NCI-H82 treated with DMSO at 0.1 percent for 48 hours (cell line): ENCODE measurements around the gene NPB.

Experiments
- DNase-seq: peaks from one replicate; lab custom pipeline; 2025; ENCODE audit not compliant: unreplicated experiment; lab: John Stamatoyannopoulos, UW

Gene NPB

DNA sequence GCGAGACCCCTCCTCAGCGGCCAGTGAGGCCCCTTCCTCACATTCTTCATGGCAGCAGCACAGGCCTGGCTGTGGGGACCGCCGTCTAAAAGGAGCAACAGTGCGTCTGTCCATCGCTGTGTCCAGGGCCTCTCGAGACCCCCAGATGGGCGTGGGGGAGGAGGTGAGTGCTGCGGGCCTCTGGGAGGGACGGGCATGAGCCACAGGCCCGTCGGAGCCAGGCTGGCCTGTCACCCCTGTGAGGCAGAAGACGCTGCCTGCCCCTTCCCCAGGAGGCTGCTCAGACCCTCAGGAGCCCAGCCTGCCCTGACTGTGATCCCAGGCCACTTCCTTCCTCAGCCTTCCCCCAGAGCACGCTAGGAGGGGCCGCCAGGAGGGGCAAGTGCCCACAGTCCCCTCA lies 37.2 kb downstream of the NPB start:
- DNase-seq, result no peak

DNA sequence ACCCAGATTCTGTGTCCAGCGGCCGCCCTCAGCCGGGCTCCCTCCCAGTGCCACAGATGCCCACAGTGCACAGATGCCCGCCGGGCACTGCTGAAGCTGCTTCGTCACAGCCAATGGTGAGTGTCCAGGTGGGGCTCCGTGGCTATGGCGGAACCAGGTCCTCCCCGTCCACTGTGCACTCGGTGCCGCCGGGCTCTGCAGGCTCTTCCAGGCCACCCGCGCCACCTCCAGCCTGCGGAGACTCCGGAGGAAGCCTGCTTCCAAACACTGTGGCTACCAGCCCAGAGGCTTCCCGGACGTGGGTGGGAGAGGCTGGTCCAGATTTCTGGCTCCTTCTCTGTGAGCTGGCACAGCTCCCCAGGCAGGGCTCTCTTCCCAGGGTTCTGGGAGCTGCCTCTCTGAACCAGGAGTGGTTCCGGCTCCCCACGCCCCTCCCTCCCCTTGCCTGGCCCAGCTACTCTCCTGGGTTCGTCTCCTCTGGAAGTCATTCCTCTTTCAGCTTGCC lies 37.9 kb downstream of the NPB start:
- no peak for DNase-seq

DNA sequence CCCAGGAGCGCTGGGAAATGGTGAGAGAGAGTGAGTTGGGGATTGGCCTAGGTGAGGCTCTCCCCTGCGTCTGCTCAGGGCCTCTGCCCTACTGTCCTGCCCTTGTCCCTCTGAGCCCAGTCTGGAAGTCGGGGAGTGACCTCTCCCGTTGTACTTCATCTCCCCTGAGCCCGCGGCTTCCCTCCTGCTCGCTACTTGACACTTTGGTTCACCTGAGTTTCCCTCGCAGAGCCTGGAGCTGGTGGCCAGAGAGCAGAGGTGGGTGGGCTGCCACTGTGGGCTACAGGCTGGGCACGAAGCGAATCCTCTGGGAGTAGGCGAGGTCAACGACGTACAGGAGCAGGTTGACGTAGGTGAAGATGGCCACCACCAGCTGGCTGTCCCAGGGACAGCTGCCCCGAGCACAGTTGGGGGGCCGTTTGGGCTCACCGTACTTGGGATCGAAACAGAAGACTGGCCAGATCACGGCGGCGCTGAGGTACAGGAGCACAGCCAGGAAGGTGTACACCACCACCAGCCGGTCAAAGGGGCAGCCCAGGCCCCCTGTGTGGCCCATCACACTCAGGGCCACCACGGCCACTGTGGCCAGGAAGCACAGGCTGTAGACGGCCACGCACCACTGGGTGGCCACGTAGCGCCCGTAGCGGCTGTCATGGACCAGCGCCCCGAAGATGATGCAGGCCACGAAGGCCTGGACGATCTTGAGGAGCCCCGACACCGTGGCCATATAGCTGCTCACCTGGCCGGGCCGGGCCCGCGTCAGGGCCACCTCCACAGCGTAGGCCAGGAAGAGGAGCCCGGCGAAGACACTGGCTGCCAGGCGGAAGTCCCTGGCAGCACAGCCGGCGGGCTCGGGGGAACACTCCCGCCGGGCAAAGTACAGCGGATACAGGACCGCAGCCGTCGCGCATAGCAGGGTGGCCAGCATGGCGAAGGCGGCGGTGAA lies 38.8 kb downstream of the NPB start:
- no peak for DNase-seq

- DNase-seq, result no peak
These were observed 39.6 kb downstream of the NPB start for GRCh38 chr17:81941484-81942166.

- DNase-seq, result no peak
These were observed 40.1 kb downstream of the NPB start for GRCh38 chr17:81942167-81942553.

DNA sequence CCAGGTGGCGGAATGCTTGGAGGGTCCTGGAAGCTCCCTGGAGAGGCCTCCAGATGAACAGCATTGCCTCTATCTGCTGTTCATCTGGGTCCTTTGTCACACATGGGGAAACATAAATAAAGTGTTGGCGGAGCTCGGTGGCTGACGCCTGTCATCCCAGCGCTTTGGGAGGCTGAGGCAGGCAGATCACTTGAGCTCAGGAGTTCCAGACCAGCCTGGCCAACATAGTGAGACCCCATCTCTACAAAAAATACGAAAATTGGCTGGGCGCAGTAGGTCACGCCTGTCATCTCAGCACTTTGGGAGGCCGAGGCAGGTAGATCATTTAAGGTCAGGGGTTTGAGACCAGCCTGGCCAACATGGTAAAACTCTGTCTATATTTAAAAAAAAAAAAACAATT lies 42.8 kb downstream of the NPB start:
- DNase-seq, result no peak

- DNase-seq, result no peak
These were observed 45.2 kb downstream of the NPB start, which contains the start of gene MYADML2 for GRCh38 chr17:81947189-81947588. Gene MYADML2, minus strand, starts transcription at chr17:81947233. Its CDS starts 5,492 bp downstream, at chr17:81941741.

DNA sequence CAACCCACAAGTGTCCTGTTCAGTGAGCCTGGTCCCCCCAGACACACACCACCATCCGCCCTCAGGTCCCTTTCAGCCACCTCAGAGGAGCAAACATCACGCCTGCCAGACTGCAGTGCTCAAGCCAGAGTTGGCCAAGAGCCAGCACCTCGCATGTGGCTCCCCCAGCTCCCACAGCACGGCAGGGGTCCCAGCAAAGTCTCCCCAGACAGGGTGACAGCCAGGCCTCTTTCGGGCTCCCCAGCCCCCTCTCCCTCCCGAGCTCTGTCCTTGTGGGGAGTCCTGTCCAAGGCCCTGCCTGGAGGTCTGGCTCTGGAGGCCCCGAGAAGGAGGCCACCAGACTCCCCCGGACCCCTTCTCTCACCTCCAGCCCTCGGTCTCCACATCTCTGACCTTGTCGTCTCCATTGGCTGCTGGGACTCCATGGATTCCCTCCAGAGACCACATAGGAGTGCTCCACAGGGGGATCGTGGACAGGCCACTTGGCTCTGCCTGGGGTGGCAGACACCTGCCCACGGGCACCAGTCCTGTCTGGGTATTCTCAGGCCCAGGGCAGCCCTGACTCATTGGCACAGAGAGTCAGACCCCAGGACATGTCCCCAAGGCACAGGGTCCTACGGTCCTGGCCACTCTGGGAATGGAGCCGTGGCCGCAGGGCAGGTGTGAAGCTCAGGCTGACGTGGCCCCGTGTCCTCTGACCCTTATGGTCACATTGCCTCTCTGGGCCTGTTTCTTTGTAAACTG lies 46.8 kb downstream of the NPB start:
- no peak for DNase-seq

DNA sequence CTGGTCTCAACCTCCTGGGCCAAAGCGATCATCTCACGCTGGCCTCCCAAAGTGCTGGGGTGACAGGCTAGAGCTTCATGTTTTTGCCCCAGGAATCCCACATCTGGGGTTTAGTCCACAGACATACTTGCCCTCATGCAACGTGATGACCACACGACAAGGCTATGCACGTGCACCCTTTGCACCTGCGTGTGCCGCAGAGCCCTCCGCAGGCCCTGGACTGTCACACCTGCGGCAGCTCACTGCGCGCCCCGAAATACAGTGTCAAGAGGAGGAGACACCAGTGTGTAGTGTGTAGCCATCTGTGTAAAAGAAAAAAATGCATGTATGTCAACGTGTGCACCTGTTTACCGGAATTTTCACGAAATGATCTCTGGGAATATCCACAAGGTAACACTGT lies 48.5 kb downstream of the NPB start:
- DNase-seq, result no peak

- no peak for DNase-seq
These were observed 50.0 kb downstream of the NPB start for GRCh38 chr17:81951785-81952684.
